Measurements from ENCODE around the gene MRPS11. TPM values are rescaled to one million over a fixed set of nuclear protein-coding genes. Genes with fewer than 3 reads are reported as not detected.
"Not testable (repeated sequence)": the region's sequence is repeated elsewhere in the genome, so short reads cannot be mapped to it uniquely, and the experiment has no call there.

The MRPS11 gene
- total RNA-seq (10 to 100 TPM; 39.4 to 57.9 (median 52.1) TPM), polyA plus RNA-seq (67.5 TPM)
- long read RNA-seq, donor 1, transcript MRPS11-201 (6 exons, 3,644 nt), result major isoform, 18 of 25 reads
- long read RNA-seq, donor 1, partial matches to known transcripts, result 0 of 25 reads
- long read RNA-seq, donor 1, other reads (novel, unspliced or antisense), result 7 of 25 reads
- long read RNA-seq, donor 2, transcript MRPS11-201 (6 exons, 3,644 nt), result major isoform, 17 of 22 reads
- long read RNA-seq, donor 2, partial matches to known transcripts, result 0 of 22 reads
- long read RNA-seq, donor 2, other reads (novel, unspliced or antisense), result 3 of 22 reads
- long read RNA-seq, donor 3, transcript MRPS11-201 (6 exons, 3,644 nt), result major isoform, 20 of 33 reads
- long read RNA-seq, donor 3, partial matches to known transcripts, result 1 of 33 reads
- long read RNA-seq, donor 3, other reads (novel, unspliced or antisense), result 12 of 33 reads
- long read RNA-seq, donor 4, transcript MRPS11-201 (6 exons, 3,644 nt), result major isoform, 11 of 16 reads
- long read RNA-seq, donor 4, partial matches to known transcripts, result 0 of 16 reads
- long read RNA-seq, donor 4, other reads (novel, unspliced or antisense), result 2 of 16 reads

DNA sequence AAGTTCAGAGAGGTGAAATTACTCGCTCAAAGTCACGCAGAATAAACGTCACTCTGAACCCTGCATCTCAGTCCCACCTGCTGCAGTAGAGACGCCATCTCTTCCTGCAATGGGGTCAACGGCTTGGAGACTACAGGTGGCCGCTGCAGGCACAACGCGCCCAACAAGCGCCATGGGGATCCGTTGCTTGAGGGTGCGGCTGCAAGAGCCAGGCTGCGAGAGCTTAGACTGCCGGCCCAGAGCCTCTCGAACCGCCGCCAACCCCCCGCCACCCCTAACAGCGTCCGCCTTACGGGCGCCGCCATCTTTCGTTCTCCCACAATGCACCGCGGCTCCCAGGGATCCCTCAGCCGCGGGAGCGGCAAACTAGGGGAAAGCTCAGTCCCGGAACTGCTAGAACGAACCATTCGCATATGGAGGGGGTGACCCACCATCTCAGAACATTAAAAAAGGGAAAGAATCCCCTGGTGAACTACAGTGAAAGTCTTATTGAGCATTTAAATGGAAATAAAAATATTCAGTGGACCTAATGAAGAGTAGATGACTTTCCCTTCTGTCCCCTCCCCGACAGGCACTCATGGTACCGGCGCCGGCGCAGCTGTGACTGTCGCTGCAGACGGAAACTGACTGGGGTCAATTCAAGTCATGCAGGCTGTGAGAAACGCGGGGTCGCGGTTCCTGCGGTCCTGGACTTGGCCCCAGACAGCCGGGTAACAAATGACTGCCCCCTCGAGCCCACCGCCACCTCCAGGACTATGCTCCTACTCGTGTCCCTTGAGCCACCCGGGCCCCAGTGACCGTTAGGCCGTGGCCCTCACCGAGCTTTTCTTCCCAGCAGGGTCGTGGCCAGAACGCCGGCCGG, at the start of gene MRPS11, which contains the start of gene MRPL46:
Gene MRPS11 (plus strand): TSS at position 636 of the 862 bp plus-strand sequence. CDS start 10 bp downstream, at position 646.
Gene MRPL46 (minus strand): TSS at position 316 of the 862 bp plus-strand sequence. CDS start 11 bp downstream, at position 305.
- H3K9me3 ChIP-seq (ENCODE audit: control insufficient read depth, low read length), result no peaks in the 10 kb centered on the region
- peaks cover 2% of the 10 kb centered on the region for H3K4me1 ChIP-seq (ENCODE audit: control insufficient read depth, insufficient read depth, low read length)
- peak within 1 kb of the TSS; percentile 73 for H3K4me3 ChIP-seq (ENCODE audit: low read length)
- WGBS, result under 1% methylated on average over 55 of the region's 55 CpGs
- ATAC-seq (peak; percentile 98), DNase-seq (peak; percentile 91 to 96 (median 95))
- intact Hi-C loops (cut with DNase I), result no loop called here
- H3K27ac ChIP-seq (ENCODE audit: low read length), result peak within 1 kb of the TSS; percentile 82
- H3K27me3 ChIP-seq (ENCODE audit: control insufficient read depth, insufficient read depth), result no peaks in the 10 kb centered on the region

DNA sequence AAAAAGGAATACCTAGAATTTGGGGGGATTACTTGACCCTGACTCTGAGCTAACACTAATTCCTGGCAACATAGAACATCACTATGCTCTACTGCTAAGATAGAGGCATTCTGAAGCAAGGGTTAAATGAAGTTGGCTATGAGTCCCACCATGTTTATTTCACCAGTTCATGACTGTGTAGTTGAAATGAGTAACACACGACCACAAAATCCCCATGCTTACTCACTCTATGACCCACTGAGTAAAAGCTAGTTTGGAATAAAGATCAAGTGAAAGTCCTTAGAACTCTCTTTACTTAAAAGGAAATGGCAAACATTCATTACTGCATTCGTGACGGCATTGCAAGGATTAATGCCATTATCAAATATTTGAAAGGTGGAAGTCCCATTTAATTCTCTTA, 47.7 kb upstream of the MRPS11 start:
- Histone ChIP-seq H3K4me3 (ENCODE audit: low read length) (no peak overlapping the region), H3K27me3 (ENCODE audit: control insufficient read depth, insufficient read depth) (peaks cover 2% of the 10 kb centered on the region), H3K9me3 (ENCODE audit: control insufficient read depth, low read length) (no peaks in the 10 kb centered on the region), H3K27ac (ENCODE audit: low read length) (no peak overlapping the region), H3K4me1 (ENCODE audit: control insufficient read depth, insufficient read depth, low read length) (no peaks in the 10 kb centered on the region)
- WGBS, result 65% methylated on average over 3 of the region's 3 CpGs
- ATAC-seq (no peak), DNase-seq (no peak)
- intact Hi-C loops (cut with DNase I), result no loop called here

DNA sequence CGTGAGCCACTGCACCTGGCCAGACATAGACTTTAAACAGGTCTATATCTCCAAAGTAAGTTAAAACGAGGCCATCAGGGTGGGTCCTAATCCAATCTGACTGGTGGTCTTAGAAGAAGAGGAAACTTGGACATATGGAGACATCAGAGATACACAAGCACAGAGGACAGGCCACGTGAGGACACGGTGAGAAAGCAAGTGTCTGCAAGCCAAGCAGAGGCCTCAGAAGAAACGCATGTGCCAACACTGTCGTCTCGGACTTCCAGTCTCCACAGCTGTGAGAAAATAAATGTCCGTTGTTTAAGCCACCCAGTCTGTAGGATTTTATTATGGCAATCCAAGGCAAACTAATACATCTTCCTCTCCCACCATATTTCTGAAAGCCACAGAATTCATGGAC, 44.2 kb upstream of the MRPS11 start:
- DNase-seq (no peak), ATAC-seq (no peak)
- Histone ChIP-seq H3K9me3 (ENCODE audit: control insufficient read depth, low read length) (no peaks in the 10 kb centered on the region), H3K27ac (ENCODE audit: low read length) (no peak overlapping the region), H3K27me3 (ENCODE audit: control insufficient read depth, insufficient read depth) (peaks cover 2% of the 10 kb centered on the region), H3K4me1 (ENCODE audit: control insufficient read depth, insufficient read depth, low read length) (no peaks in the 10 kb centered on the region), H3K4me3 (ENCODE audit: low read length) (no peak overlapping the region)
- intact Hi-C loops (cut with DNase I), result no loop called here
- WGBS, result 81% methylated on average over 8 of the region's 8 CpGs

DNA sequence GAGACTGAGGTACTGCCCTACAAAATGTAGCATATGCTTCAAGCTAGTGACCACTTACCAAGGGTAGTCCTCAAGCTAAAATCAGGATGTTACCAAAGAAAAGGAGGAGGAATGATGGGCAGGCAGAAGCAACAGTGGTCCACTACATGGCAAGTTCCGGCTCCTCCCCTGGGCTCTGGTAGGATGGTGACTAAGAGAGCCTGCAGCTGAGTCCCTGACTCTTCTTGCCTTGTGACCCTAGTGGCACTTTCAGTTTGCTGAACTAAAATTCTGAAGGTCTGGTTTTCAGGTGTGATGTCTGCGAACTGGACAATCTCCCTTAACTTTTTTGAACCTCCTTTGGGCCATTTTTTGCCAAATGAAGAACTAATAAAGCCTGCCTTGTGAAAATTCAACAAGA, 41.2 kb upstream of the MRPS11 start:
- DNase-seq (no peak), ATAC-seq (no peak)
- 67% methylated on average over 2 of the region's 2 CpGs for WGBS

DNA sequence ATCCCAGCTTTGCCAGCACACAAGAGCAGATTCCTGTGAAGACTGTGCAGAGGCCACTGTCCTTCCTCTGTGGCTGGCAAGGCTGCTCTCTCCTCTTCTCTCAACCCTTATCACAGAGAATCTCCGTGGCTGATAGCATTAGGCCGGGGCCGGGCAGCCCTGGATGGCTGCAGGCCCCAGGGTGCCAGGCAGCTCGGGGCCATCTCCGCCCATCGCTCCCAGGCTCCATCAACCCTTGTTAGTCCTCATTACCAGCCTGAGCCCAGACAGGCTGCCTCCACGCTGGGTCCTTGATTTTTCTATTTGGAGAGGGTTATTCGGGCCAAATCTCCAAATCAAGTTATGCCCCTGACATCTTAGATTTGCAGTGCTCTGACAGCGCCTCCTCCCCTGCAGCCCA, 39.5 kb upstream of the MRPS11 start:
- no peaks in the 10 kb centered on the region for H3K4me1 ChIP-seq (ENCODE audit: control insufficient read depth, insufficient read depth, low read length)
- peaks cover 2% of the 10 kb centered on the region for H3K27me3 ChIP-seq (ENCODE audit: control insufficient read depth, insufficient read depth)
- no peak overlapping the region for H3K4me3 ChIP-seq (ENCODE audit: low read length)
- H3K27ac ChIP-seq (ENCODE audit: low read length), result no peak overlapping the region
- DNase-seq, result peak in 1 of 3 donors; percentile 37
- ATAC-seq, result no peak
- H3K9me3 ChIP-seq (ENCODE audit: control insufficient read depth, low read length), result no peaks in the 10 kb centered on the region
- intact Hi-C loops (cut with DNase I), result no loop called here
- 42% methylated on average over 9 of the region's 9 CpGs for WGBS

More for the DNA sequence above, 41.2 kb upstream of the MRPS11 start:
- Histone ChIP-seq H3K27me3 (ENCODE audit: control insufficient read depth, insufficient read depth) (peaks cover 2% of the 10 kb centered on the region), H3K4me3 (ENCODE audit: low read length) (no peak overlapping the region), H3K9me3 (ENCODE audit: control insufficient read depth, low read length) (no peaks in the 10 kb centered on the region), H3K4me1 (ENCODE audit: control insufficient read depth, insufficient read depth, low read length) (no peaks in the 10 kb centered on the region), H3K27ac (ENCODE audit: low read length) (no peak overlapping the region)
- intact Hi-C loops (cut with DNase I), result no loop called here

DNA sequence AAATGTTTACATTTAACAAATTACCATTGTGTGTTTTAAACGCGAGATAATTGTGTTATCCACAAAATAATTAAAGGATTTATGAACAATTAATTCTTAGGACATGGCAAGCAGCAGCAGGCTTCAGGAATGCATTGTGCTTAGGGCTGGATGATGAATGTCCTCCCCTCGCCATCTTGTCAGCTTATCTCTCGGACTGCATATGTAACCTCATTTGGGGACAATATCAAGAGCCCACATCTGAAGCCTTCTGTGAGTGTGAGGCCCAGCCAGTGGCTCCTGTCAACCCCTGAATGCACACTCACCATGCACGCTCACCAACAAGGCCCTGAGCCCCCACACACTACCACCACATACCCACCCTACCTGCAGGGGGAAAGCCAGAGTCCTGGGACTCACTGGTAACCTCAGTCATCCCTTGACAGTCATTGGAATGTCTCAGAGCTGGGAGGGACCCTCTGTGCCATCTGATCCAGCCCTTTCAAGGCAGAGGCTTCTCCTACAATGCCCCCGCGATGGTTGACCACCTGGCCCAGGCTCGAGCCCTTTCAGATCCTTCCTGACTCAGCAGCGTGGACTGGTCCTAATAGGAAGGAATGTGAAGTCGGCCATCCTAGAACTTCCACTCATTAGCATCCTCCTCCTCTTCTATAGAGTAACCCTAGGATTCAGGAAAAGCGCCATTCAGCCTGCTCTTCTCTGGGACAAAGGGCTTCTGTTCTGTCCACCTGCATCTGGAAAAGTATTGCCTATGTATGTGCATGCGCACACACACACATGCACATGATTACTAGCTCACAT, 38.5 kb upstream of the MRPS11 start:
- H3K9me3 ChIP-seq (ENCODE audit: control insufficient read depth, low read length), result no peaks in the 10 kb centered on the region
- ATAC-seq (peak in 1 of 2 donors; percentile 36), DNase-seq (no peak)
- intact Hi-C loops (cut with DNase I), result no loop called here
- 77% methylated on average over 12 of the region's 12 CpGs for WGBS
- no peak overlapping the region for H3K27ac ChIP-seq (ENCODE audit: low read length)
- no peak overlapping the region for H3K4me3 ChIP-seq (ENCODE audit: low read length)
- no peaks in the 10 kb centered on the region for H3K27me3 ChIP-seq (ENCODE audit: control insufficient read depth, insufficient read depth)
- no peaks in the 10 kb centered on the region for H3K4me1 ChIP-seq (ENCODE audit: control insufficient read depth, insufficient read depth, low read length)

DNA sequence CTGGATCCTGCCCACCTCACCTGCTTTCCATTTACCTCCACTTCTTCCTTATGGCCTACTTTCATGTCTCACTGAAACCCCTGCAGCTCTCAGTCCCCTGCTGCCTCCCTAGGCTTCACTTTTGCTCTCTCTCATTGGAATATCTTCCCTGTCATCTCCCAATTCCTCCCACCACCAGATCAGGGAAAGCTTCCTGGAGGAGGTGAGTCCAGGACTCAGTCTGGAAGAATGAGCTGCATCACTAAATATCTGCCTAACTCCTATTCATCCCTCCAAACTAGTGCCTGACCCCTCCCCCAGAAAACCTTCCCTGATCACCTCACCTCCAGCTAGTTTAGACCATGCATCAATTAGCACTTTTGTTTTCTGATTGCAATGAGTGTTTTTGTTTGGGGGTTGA, 37.5 kb upstream of the MRPS11 start:
- intact Hi-C loops (cut with DNase I), result no loop called here
- DNase-seq (no peak), ATAC-seq (no peak)
- Histone ChIP-seq H3K4me1 (ENCODE audit: control insufficient read depth, insufficient read depth, low read length) (no peaks in the 10 kb centered on the region), H3K27ac (ENCODE audit: low read length) (no peak overlapping the region), H3K4me3 (ENCODE audit: low read length) (no peak overlapping the region), H3K9me3 (ENCODE audit: control insufficient read depth, low read length) (no peaks in the 10 kb centered on the region), H3K27me3 (ENCODE audit: control insufficient read depth, insufficient read depth) (no peaks in the 10 kb centered on the region)

DNA sequence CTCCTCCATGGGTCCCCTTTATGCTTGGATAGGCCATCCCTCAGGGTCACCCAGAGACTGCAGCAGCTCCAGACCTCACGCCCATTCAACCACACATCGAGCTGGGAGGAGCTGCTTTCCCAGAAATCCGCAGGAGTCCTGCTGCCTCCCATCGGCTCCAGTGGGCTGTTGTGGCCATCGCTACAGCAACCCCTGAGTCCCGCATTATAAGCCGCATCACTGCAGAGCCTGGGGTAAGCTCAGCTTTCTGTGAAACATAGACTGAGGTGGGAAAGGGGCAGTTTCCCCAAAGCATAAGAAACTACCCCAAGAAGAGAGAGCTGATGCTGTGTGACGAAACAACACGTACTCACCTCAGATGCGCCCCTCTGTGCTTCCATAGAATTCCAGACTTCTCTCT, 36.1 kb upstream of the MRPS11 start:
- H3K27ac ChIP-seq (ENCODE audit: low read length), result no peak overlapping the region
- H3K4me3 ChIP-seq (ENCODE audit: low read length), result no peak overlapping the region
- WGBS, result 73% methylated on average over 10 of the region's 10 CpGs
- no peak for ATAC-seq
- H3K4me1 ChIP-seq (ENCODE audit: control insufficient read depth, insufficient read depth, low read length), result no peaks in the 10 kb centered on the region
- intact Hi-C loops (cut with DNase I), result no loop called here
- no peak for DNase-seq
- H3K9me3 ChIP-seq (ENCODE audit: control insufficient read depth, low read length), result no peaks in the 10 kb centered on the region
- no peaks in the 10 kb centered on the region for H3K27me3 ChIP-seq (ENCODE audit: control insufficient read depth, insufficient read depth)

DNA sequence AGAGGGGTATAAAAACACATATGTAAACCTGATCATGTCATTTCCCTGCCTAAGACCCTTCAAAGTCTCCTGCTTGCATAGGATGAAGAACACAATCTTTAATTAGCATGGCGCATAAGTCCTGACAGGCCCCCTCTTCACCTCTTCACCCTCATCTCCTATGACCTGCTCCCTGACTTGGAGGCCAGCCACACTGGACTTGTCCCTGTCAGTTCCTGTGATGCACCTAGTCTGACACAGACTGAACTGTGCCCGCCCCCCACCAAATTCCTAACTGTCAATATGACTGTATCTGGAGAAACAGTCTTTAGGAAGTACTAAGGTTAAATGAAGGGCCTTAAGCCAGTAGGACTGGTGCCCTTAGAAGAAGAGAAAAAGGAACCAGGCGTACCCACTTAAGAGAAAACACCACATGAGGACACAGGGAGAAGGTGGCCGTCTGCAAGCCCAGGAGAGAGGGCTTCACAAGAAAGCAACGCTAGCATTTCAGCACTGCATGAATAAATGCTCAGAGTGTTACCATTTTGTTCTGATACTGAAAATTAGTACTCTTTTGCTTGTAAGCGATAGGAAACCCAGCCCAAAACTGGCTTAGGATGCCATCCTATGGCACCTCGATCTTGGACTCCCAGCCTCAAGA, 34.3 kb upstream of the MRPS11 start:
- DNase-seq (no peak), ATAC-seq (no peak)
- H3K4me1 ChIP-seq (ENCODE audit: control insufficient read depth, insufficient read depth, low read length), result no peaks in the 10 kb centered on the region
- WGBS, result 83% methylated on average over 7 of the region's 7 CpGs
- H3K9me3 ChIP-seq (ENCODE audit: control insufficient read depth, low read length), result no peaks in the 10 kb centered on the region
- intact Hi-C loops (cut with DNase I), result no loop called here
- no peak overlapping the region for H3K27ac ChIP-seq (ENCODE audit: low read length)
- H3K27me3 ChIP-seq (ENCODE audit: control insufficient read depth, insufficient read depth), result no peaks in the 10 kb centered on the region
- H3K4me3 ChIP-seq (ENCODE audit: low read length), result no peak overlapping the region

DNA sequence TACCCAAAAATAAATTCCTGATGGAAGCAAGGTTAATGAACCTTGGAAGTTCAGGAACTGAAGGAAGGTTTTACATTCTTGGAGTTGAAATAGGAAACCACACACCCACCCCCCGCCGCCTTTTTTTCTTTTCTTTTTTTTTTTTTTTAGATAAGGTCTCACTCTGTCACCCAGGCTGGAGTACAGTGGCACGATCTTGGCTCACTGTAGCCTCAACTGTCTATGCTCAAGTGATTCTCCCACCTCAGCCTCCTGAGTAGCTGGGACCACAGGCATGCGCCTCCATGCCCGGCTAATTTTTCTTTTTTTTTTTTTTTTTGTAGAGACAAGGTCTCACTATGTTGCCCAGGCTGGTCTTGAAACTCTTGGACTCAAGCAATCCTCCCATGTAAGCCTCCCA, 33.4 kb upstream of the MRPS11 start:
- intact Hi-C loops (cut with DNase I); H3K4me1 ChIP-seq (ENCODE audit: control insufficient read depth, insufficient read depth, low read length); H3K27me3 ChIP-seq (ENCODE audit: control insufficient read depth, insufficient read depth); DNase-seq; ATAC-seq; H3K9me3 ChIP-seq (ENCODE audit: control insufficient read depth, low read length); H3K4me3 ChIP-seq (ENCODE audit: low read length); H3K27ac ChIP-seq (ENCODE audit: low read length): not testable (repeated sequence)
- WGBS, result 68% methylated on average over 5 of the region's 5 CpGs
